Body of pancreas (tissue), 4 donors: ENCODE results near the gene NOM1. TPM values are rescaled to one million over a fixed set of nuclear protein-coding genes. Genes with fewer than 3 reads are reported as not detected.

Experiments
- ATAC-seq: fragments of 150-250 bp; one replicate; pipeline ENCODE4 v1.9.1; 2016
- DNase-seq, 4 donors: peaks; one replicate each; pipeline ENCODE4 v3.0.0-alpha.2; 2019
- H3K27ac ChIP-seq, 4 donors: fragments of 200-600 bp; sonication (generic); 1 replicate in 3 of 4; 2 replicates in 1 of 4; pipeline versions ENCODE4 v1.5.1 to v1.6.1; 2016 to 2019; ENCODE audit warnings: mild to moderate bottlenecking in 1 of 4, mixed read lengths in 1 of 4, moderate library complexity in 1 of 4
- H3K27me3 ChIP-seq, 2 donors: fragments of 200-600 bp; sonication (generic); one replicate each; pipeline ENCODE4 v1.6.0; 2016; ENCODE audit warnings: mild to moderate bottlenecking in 1 of 2
- H3K36me3 ChIP-seq, 2 donors: fragments of 200-600 bp; sonication (generic); replicated peaks in 1 of 2; 2 replicates each; pipeline ENCODE4 v1.5.1; 2016; ENCODE audit warnings: low read depth in 2 of 2; ENCODE audit not compliant: insufficient read depth in 1 of 2
- H3K4me1 ChIP-seq: fragments of 200-600 bp; sonication (generic); one replicate; pipeline ENCODE4 v1.6.0; 2016
- H3K4me3 ChIP-seq, 2 donors: fragments of 200-600 bp; sonication (generic); 1 replicate in 1 of 2; 2 replicates in 1 of 2; pipeline ENCODE4 v1.5.1; 2016 to 2019
- H3K9me3 ChIP-seq, 3 donors: fragments of 200-600 bp; sonication (generic); 1 replicate in 2 of 3; 2 replicates in 1 of 3; pipeline ENCODE4 v1.5.1; 2016
- CTCF ChIP-seq, 7 experiments: fragments of 450-650 bp in 4 of 7; fragments of 200-600 bp in 3 of 7; sonication (generic) in 3 of 7; IDR thresholded peaks; one replicate each; pipeline ENCODE4 v1.5.1; 2016 to 2019; ENCODE audit warnings: antibody characterized with exemption in 7 of 7
- POLR2A ChIP-seq, 3 donors: fragments of 450-650 bp; IDR thresholded peaks; one replicate each; pipeline ENCODE4 v1.6.1; 2016; ENCODE audit warnings: antibody characterized with exemption in 3 of 3, mild to moderate bottlenecking in 2 of 3
- WGBS, 2 donors: methylation state at CpG; one replicate each; pipeline ENCODE4 v1.1.5; 2017; 5-methylcytosine and 5-hydroxymethylcytosine counted together
- intact Hi-C: fragments of 100-400 bp; cut with DNase I; formaldehyde crosslinking; loops from one replicate; pipeline ENCODE4 v1.15.1; 2023
- total RNA-seq, 2 donors: library from RNA; depleted of rRNA; stranded (reverse); fragments of >200 nt; gene quantifications; one replicate each; pipeline ENCODE4 v1.1.0, GENCODE V29; 2016

The NOM1 gene
- total RNA-seq, 2 donors from 2014 or later, result 23.1 to 28.0 TPM

DNA sequence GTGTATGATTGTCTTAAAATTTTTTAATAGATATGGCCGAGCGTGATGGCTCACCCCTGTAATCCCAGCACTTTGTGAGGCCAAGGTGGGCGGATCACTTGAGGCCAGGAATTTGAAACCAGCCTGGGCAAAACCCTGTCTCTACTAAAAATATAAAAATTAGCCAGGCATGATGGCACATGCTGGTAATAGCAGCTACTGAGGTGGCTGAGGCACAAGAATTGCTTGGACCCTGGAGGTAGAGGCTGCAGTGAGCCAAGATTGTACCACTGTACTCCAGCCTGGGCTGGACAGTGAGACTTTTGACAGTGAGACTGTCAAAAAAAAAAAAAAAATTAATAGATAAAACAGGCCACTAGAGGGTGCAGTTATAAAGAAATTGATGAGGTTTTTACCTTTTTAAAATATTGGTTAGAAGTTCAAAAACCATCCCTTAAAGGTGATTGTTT lies 20.5 kb downstream of the NOM1 start:
- Histone ChIP-seq H3K36me3 (peaks cover 6 to 25% of the 10 kb centered on the region in 2 donors), H3K9me3 (no peaks in the 10 kb centered on the region), H3K4me3 (no peak overlapping the region), H3K27ac (no peak overlapping the region), H3K4me1 (no peaks in the 10 kb centered on the region), H3K27me3 (no peaks in the 10 kb centered on the region)
- 38 to 56% methylated on average over 3 of the region's 3 CpGs for WGBS, 2 donors
- peak; percentile 45 for ATAC-seq
- no peak for TF ChIP-seq POLR2A (IDR thresholded peaks at IDR 0.05)
- TF ChIP-seq CTCF (IDR thresholded peaks at IDR 0.05), result peak in 6 of 7 experiments; percentile 27 to 47 (median 38)
- intact Hi-C loops, result no loop called here
- DNase-seq, result no peak

DNA sequence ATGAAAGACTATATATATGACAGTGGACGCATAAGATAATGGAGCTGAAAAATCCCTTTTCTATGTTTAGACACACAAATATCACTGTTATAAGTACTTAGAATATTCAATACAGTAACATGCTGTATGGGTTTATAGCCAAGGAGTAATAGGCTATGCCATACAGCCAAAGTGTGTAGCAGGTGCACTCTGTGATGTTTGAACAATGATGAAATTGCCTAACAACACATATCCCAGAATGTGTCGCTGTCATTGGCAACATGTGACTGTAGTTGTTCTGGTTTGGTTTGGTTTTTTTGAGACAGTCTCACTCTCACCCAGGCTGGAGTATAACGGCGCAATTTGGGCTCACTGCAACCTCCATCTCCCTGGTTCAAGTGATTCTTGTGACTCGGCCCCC lies 26.1 kb downstream of the NOM1 start:
- no peaks in the 10 kb centered on the region for H3K4me1 ChIP-seq
- intact Hi-C loops, result no loop called here
- H3K36me3 ChIP-seq, result peaks cover 0 to 5% of the 10 kb centered on the region in 2 donors
- TF ChIP-seq POLR2A (IDR thresholded peaks at IDR 0.05) (no peak), CTCF (IDR thresholded peaks at IDR 0.05) (no peak)
- H3K27me3 ChIP-seq, result no peaks in the 10 kb centered on the region
- no peak overlapping the region for H3K4me3 ChIP-seq
- H3K27ac ChIP-seq, result no peak overlapping the region
- DNase-seq, result no peak
- no peak for ATAC-seq
- WGBS, 2 donors, result 85 to 96% methylated on average over 5 of the region's 5 CpGs
- H3K9me3 ChIP-seq, result no peaks in the 10 kb centered on the region

DNA sequence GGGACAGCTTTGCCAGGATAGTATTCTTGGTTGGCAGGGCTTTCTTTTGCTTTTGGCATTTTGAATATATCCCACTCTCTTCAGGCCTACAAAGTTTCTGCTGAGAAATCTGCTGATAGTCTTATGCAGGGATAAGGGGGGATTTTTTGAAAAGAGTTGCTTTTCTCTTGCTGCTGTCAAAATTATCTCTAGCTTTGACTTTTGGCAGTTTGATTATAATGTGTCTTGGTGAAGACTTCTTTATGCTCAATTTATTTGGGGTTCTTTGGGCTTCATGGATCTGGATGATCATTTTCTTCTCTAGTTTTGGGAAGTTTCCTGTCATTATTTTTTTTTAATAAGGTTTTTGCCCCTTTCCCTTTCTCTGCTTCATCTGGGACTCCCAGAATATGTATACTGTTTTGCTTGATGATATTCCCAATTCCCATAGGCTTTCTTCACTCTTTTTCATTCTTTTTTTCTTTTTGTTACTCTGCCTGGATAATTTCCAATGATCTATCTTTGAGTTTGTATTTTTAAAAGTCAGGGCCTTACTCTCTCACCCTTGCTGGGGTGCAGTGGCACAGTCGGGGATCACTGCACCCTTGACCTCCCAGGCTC lies 29.6 kb downstream of the NOM1 start:
- ATAC-seq (no peak), DNase-seq (no peak)
- intact Hi-C loops, result no loop called here
- TF ChIP-seq CTCF (IDR thresholded peaks at IDR 0.05), result no peak
- no peak for TF ChIP-seq POLR2A (IDR thresholded peaks at IDR 0.05)
- Histone ChIP-seq H3K4me3 (no peak overlapping the region), H3K27ac (no peak overlapping the region), H3K36me3 (no peaks in the 10 kb centered on the region), H3K4me1 (peaks cover 1% of the 10 kb centered on the region), H3K9me3 (no peaks in the 10 kb centered on the region), H3K27me3 (no peaks in the 10 kb centered on the region)
- 82 to 94% methylated on average over 1 of the region's 1 CpG for WGBS, 2 donors

DNA sequence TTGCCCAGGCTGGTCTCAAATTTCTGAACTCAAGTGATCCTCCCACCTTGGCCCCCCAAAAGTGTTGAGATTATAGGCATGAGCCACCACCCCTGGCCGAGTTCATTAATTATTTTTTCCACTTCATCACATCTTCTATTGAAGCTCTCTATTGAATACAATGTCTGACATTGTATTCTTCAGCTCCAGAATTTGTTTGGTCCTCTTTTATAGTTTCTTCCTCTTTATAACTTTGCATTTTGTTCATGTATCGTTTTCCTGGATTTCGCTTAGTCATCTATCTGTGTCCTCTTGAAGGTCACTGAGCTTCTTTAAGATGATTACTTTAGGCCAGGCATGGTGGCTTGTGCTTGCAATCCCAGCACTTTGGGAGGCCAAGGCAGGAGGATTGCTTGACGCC lies 30.2 kb downstream of the NOM1 start:
- Histone ChIP-seq H3K27me3 (no peaks in the 10 kb centered on the region), H3K27ac (no peak overlapping the region), H3K4me1 (peaks cover 7% of the 10 kb centered on the region), H3K36me3 (no peaks in the 10 kb centered on the region), H3K9me3 (no peaks in the 10 kb centered on the region), H3K4me3 (no peak overlapping the region)
- TF ChIP-seq POLR2A (IDR thresholded peaks at IDR 0.05) (no peak), CTCF (IDR thresholded peaks at IDR 0.05) (no peak)
- ATAC-seq (no peak), DNase-seq (no peak)
- 90 to 92% methylated on average over 4 of the region's 4 CpGs for WGBS, 2 donors
- intact Hi-C loops, result no loop called here
